Skin epidermis (tissue), 12 donors: ENCODE measurements around the gene FAM50B.

Experiments used
- H3K27ac ChIP-seq, 21 experiments: fragments of 200-600 bp; sonication (generic) in 11 of 21; one replicate each; pipeline ENCODE4 v1.5.0; 2020; ENCODE audit warnings: mild to moderate bottlenecking in 3 of 21, inconsistent platforms in 2 of 21, moderate library complexity in 2 of 21
- H3K4me3 ChIP-seq, 7 experiments: fragments of 200-600 bp; sonication (generic) in 2 of 7; one replicate each; pipeline ENCODE4 v1.5.0; 2020; ENCODE audit warnings: inconsistent platforms in 2 of 7, mild to moderate bottlenecking in 2 of 7, moderate library complexity in 1 of 7

Gene FAM50B

DNA sequence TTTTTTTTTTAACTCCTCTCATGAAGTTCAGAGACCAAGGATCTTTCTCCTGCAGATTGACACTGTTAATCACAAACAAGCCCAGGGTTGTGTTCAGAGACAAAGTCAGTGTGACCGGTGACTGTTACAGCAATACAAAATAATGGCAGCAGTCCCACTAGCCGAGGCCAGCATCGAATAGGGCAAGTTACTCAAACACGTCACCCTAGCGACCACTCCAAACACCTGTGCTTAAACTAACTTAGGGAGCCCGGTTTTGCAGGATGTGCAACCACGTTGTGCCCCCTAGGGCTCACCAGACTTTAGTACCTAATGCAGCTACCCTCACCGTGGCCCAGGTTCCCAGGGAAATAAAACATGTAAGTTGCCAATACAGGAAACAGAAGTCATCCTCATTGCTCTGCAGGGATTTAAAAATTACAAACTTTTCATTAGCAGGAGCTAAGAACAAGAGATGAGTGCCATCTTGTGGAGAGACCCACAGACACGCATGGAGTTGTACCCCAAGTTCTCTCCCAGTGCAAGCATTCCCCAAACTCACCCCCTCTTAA lies 38.1 kb downstream of the FAM50B start:
- no peak overlapping the region for H3K27ac ChIP-seq
- H3K4me3 ChIP-seq = no peak overlapping the region

GRCh38 chr6:3888153-3888957 lies 39.2 kb downstream of the FAM50B start:
- Histone ChIP-seq H3K27ac (peak overlapping the region in 6 of 21 experiments; percentile 7 to 78 (median 60)), H3K4me3 (no peak overlapping the region)

DNA sequence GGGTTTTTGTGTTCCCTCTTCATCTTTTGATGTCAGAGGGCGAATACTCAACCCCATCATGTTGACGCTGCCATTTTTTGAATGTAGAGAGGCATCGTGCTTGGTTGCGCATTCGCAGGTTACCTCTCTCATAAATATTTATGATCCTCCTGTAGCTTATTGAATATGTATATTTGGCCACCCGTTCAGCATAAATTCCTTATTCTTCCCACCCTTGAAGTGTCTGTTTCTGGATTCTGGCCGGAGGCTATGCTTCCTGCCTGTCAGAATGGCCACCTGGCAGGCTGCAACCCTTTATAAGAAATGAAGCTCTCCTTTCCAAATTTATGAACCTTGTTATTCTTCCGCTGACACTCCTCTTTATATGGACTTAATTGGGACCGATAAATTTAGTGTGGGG lies 40.9 kb downstream of the FAM50B start:
- Histone ChIP-seq H3K27ac (no peak overlapping the region), H3K4me3 (no peak overlapping the region)

- peak overlapping the region in 3 of 21 experiments; percentile 15 to 50 (median 20) for H3K27ac ChIP-seq
- H3K4me3 ChIP-seq = no peak overlapping the region
Measured at GRCh38 chr6:3891883-3892282, 42.7 kb downstream of the FAM50B start.

- Histone ChIP-seq H3K4me3 (no peak overlapping the region), H3K27ac (peak overlapping the region in 3 of 21 experiments; percentile 50 to 56 (median 51))
Measured at GRCh38 chr6:3892603-3893002, 43.4 kb downstream of the FAM50B start.

GRCh38 chr6:3893487-3893886 lies 44.3 kb downstream of the FAM50B start:
- Histone ChIP-seq H3K4me3 (no peak overlapping the region), H3K27ac (no peak overlapping the region)

GRCh38 chr6:3893917-3894316 lies 44.7 kb downstream of the FAM50B start:
- H3K27ac ChIP-seq = no peak overlapping the region
- no peak overlapping the region for H3K4me3 ChIP-seq

GRCh38 chr6:3894590-3895311 lies 45.6 kb downstream of the FAM50B start:
- no peak overlapping the region for H3K4me3 ChIP-seq
- H3K27ac ChIP-seq = no peak overlapping the region

GRCh38 chr6:3895312-3895653 lies 46.1 kb downstream of the FAM50B start:
- H3K27ac ChIP-seq = no peak overlapping the region

GRCh38 chr6:3895805-3896204 lies 46.6 kb downstream of the FAM50B start:
- Histone ChIP-seq H3K4me3 (no peak overlapping the region), H3K27ac (no peak overlapping the region)

More at GRCh38 chr6:3895312-3895653, 46.1 kb downstream of the FAM50B start:
- H3K4me3 ChIP-seq = no peak overlapping the region

DNA sequence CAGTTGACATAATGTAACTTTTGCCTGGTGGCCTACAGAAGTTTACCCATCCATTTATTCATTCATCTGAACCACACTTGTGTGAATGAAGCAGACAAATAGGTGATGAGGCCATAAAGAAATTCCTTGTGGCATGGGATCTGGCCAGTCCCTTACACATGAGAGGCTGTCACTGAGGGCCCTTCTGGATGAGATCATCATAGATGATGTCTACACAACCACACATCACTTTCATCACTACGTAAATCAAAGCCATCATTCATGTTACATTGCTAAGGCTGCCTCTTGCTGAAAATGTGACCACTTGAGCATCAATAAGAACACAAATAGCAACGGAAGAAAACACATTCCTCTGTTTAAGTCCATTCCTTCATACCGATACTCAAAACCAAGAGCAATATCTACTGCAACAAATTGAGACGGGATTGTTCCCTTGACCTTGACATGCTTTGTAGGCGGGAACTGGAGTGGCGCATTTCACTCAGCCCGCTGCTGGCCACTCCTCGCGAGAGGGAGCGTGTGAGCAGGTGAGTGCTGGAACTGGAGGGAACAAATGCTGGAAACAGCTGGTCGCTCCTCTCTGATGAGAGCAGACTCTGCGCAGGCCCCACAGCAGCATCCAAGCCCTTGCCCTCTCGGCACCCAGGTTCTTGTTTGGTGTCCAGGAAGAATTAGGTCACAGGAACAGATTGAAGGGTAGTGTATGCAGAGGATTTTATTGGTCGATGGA lies 49.3 kb downstream of the FAM50B start:
- H3K27ac ChIP-seq = peak overlapping the region in 1 of 21 experiments; percentile 47

DNA sequence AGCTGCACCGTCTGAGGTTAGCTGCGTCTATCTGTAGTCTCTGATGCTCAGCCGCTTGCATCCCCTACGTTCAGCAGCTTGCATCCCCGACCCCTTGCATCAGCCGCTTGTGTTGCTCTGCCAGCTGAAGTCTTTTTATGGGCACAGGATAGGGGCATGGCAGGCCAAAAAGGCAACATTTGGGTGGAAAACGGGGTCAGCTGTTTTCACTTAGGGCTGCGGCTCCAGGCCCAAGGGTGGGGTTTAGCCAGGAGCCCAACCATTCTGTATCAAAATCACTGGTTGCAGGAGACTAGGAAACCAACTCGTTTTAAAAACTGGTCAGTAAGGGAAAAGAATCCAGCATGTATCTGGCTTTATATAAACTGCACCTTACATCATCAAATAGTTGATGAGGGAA lies 49.9 kb downstream of the FAM50B start:
- no peak overlapping the region for H3K4me3 ChIP-seq
- H3K27ac ChIP-seq = peak overlapping the region in 1 of 21 experiments; percentile 47

More for the DNA sequence above, 49.3 kb downstream of the FAM50B start:
- H3K4me3 ChIP-seq = no peak overlapping the region

DNA sequence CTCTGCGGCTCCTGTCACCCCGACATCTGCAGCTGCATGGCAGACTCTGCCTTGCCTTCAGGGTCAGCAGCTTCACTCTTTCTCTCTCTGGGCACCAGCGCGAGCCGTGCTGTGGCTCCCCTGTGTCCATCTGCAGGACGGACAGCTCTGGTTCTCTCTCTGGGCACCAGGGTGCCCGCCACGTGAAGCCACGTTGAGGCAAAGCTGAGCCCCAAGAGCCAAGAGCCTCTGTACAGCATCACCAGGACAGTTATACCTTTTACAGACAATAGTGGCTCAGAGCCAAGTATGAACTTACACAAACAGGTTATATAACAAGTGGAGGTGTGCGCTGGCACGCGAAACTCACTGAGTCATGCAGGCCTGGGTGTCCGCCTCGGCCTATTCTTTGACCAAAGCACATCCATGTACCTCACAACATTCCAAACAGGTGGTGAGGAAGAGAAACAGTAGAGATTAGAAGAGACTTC lies 50.8 kb downstream of the FAM50B start:
- Histone ChIP-seq H3K4me3 (no peak overlapping the region), H3K27ac (peak overlapping the region in 3 of 21 experiments; percentile 41 to 56 (median 46))
